Inflammatory macrophage treated with lipopolysaccharide for 1 hour (primary cell): ENCODE measurements around the gene AGT.
"Not testable (repeated sequence)": the region's sequence is repeated elsewhere in the genome, so short reads cannot be mapped to it uniquely, and the experiment has no call there.

Experiments
- DNase-seq, 2 donors: peaks; one replicate each; pipeline ENCODE4 v3.0.0-alpha.2; 2020 to 2022

The AGT gene

DNA sequence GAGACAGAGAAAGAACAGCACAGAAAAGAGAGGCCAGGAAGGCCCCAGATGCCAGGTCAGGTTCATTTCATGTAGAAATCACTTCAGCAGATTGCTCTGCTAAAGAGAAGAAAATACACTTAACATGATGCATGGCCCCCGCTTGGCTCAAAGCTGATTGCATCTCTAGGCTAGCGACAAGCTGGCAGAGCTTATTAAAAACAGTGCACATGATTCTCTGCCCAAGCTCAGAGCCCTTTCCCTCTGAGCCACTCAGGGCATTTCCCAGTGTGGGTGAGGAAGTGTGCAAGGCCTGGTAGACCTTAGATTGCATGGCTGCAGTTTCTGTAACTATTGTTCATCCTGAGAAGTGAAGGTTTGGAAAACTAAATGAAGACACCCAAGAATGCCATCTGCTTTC lies 30.0 kb upstream of the AGT start:
- peak; percentile 2 to 10 for DNase-seq

- no peak for DNase-seq
Observed at GRCh38 chr1:230739564-230740290, 25.8 kb upstream of the AGT start.

DNA sequence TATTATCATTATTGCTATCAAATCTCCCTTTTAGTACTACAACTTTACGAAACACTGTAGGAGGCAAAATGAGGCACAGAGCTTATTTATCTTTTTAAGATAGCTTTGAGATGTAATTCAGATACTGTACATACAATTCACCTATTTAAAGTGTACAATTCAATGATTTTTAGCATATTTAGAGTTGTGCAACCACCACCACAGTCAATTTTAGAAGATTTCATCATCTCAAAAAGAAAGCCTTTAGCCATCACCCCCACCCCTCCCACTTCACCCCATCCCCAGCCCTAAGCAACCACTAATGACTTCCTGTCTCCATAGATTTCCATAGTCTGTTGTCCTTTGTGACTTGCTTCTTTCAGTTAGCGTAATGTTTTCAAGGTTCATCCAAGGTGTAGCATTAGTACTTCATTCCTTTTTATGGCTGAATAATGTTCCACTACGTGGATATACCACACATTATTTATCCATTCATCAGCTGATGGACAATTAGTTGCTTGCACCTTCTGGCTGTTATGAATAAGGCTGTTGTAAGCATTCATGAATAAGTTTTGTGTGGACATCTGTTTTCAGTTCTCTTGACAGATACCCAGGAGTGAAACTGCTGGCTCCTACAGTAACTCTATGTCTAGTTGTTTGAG lies 23.8 kb upstream of the AGT start:
- DNase-seq = no peak

- no peak for DNase-seq
Observed at GRCh38 chr1:230735447-230735846, 21.5 kb upstream of the AGT start.

DNA sequence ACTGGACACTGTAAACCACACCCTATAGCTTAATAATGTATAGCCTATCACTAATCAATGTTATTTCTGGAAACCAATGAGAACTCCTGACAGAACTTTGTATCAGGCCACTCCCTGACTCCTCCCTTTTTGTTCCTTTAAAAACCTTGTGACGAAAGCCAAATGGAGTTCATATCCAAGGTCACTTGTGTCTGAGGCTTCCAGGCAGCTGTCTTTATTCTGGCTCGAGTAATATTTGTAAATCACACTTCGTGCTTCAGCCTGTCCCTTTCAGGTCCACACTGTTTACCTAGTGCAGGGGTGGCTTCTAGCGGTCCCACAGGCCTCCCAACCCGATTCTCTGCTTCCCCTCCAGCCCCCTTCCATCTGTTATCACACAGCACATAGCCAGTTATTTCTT lies 17.1 kb upstream of the AGT start:
- DNase-seq = no peak

DNA sequence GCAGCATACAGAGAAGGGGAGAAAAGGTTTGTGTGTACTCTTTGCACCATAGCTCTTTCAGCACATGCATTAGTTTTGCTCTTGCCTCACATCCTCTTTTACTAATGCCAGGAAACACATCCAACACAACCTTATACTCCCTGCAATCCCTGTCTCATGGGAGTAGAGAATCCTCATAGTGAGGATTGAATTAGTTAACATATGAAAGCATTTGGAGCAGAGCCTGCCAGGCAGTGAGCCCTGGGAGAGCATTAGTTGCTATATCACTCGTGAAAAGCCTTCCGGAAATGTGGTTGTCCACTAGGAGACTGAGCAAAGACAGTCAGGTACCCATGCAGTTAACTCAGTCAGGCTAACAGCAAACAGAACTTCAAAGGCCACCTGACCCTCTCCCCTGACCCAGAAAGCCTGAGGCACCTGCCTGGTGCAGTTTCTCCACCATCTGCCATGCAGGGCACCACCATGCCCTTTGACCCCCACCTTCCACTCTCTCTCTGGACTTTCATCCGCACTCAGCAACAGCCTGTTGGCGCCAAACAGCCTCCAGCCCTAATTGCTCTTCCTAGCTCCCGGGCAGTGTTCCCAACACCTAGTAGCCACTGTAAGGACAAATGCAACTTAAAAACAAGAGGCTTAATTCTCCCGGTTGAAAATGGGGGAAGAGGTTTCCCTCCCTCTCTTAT lies 14.9 kb upstream of the AGT start:
- no peak for DNase-seq

DNA sequence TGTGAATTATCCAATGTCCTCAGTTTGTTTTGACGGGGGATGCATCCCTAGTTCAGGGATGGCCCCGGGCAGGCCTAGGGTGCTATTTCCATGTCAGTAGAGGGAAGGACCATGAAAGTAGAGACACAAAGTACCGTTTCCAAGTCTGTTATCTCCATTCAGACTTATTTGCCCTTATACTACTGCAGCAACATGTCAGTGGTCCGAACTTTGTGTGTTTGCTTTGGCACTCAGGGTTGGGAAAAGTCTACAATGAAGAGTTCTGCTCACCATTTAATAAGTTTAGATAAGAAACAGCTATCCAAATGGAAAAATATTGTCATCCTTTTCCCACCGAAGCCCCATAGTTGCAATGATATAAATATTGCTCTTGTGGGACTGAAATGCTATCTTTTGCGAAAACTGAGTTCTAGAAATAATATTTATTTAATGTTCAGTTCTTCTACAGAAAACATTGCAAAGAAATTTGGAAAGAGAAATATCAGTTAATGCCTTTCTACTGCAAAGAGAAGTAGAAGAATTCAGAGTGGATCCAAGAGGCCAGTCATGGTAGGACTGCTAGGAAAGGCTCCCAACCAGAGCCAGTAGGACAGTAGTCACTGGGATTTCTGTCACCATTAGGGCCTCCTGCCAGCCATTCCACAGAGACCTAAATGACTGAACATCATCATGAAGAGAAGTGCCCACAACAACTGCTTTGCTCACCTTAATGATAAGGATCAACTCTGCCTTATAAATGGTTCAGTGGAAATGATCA lies 11.5 kb upstream of the AGT start:
- no peak for DNase-seq

DNA sequence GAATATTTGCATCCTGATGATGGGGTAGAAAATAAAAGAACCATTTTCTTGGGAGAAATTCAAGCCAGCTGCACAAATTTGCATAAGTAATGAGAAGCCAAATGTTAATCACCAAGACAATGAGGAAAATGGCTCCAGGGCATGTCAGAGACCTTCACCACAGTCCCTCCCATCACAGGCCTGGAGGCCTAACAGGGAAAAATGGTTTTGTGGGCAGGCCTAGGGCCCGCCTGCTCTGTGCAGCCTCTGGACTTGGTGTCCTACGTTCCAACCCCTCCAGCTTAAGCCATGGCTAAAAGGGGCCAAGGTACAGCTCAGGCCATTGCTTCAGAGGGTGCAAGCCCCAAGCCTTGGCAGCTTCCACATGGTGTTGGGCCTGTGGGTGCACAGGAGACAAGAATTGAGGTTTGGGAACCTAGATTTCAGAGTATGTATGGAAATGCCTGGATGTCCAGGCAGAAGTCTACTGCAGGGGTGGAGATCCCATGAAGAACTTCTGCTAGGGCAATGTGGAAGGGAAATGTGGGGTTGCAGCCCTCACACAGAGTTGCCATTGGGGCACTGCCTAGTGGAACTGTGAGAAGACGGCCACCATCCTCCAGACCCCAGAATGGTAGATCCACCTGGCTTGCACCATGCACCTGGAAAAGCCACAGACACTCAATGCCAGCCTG lies 8.1 kb upstream of the AGT start:
- DNase-seq = not testable (repeated sequence)

GRCh38 chr1:230717251-230717650 lies 3.3 kb upstream of the AGT start:
- no peak for DNase-seq

GRCh38 chr1:230716453-230716852 lies 2.5 kb upstream of the AGT start:
- not testable (repeated sequence) for DNase-seq

GRCh38 chr1:230715510-230715909 lies 1.6 kb upstream of the AGT start:
- no peak for DNase-seq

- no peak for DNase-seq
Observed at GRCh38 chr1:230713547-230713914, 391 bp downstream of the AGT start.

DNA sequence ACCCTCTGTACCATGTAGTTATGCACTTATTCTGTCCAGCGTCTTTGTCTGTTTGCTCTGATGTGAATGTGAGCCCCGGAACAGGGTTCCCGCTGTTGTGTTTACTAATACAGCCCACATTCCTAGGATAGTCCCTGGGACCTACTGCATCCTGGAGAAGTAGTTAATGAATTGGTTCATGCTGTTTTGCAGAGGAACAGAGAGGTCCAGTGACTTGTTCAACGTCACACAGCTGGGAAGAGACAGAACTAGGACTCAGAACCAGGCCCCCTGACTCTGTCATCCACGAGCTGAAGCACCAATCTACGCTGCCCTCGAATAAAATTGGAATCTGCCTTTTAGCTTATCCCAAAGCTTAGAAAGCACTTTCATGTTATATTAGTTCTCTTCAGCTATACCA lies 784 bp downstream of the AGT start:
- DNase-seq = no peak

GRCh38 chr1:230712470-230712942 lies 1.4 kb downstream of the AGT start:
- no peak for DNase-seq

- no peak for DNase-seq
Observed at GRCh38 chr1:230711245-230711644, 2.7 kb downstream of the AGT start.

DNA sequence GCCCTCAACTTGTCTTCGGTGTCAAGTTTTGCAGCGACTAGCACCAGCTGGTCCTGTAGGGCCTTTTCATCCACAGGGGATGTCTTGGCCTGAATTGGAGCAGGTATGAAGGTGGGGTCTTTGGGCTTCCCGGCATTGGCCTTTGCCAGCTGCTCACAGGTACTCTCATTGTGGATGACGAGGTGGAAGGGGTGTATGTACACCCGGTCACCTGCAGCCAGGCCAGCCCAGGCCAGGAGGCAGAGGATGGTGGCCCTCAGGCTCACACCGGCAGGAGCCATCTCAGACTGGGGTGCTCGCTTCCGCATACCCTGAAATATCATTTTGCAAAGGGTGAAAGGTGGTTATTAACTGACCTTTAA lies 3.4 kb downstream of the AGT start:
- DNase-seq = no peak

GRCh38 chr1:230709619-230710542 lies 4.0 kb downstream of the AGT start:
- no peak for DNase-seq

GRCh38 chr1:230708631-230709580 lies 5.0 kb downstream of the AGT start:
- no peak for DNase-seq

- no peak for DNase-seq
Observed at GRCh38 chr1:230707732-230708630, 5.9 kb downstream of the AGT start.
